ENCODE measurements around the gene SEC14L1. TPM values are rescaled to one million over a fixed set of nuclear protein-coding genes. Genes with fewer than 3 reads are reported as not detected.

The SEC14L1 gene
- total RNA-seq, 4 donors from 2014 or later, result 18.2 to 187 (median 46.5) TPM

DNA sequence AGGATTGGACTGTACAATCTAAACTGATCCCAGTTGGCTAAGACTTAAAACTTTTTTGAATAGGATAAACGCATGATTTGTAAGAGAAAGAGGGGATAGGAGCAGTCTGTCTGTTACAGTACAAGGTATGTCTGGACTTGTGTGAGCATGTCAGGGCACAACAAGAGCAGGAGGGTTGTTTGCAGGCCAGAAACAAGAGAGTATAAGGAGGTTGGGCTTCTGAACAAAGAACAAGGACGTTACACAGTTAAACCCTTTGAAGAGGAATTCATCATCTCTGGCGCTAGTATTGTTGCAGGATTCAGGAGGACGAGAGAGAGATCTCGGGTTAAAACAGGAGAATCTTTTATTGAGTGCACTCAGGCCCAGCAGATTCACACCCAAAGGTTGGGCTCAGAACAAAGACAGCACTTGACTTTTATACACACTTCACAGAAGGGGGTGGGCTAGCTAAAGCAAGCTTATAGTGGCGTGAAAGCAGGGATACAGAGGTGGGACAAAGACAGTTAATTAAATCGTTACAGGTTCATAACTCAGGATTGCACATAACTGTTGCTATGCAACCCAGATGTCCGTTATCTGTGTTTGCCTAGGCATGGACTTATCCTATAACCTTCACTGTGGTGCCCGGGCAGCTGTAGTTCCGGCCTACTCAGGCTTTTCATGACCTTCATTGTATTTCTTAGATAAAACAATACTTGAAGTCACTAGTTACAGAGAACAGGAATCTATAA is 34.3 kb downstream of the SEC14L1 start:
- Histone ChIP-seq H3K27ac (no peak overlapping the region), H3K4me1 (no peaks in the 10 kb centered on the region), H3K4me3 (no peak overlapping the region), H3K36me3 (peaks cover 0 to 11% (median 0%) of the 10 kb centered on the region in 3 donors), H3K9me3 (peaks cover 0 to 21% (median 6%) of the 10 kb centered on the region in 4 donors), H3K27me3 (no peaks in the 10 kb centered on the region)
- TF ChIP-seq POLR2A (IDR thresholded peaks at IDR 0.05), result no peak
- TF ChIP-seq, protein P1, sequence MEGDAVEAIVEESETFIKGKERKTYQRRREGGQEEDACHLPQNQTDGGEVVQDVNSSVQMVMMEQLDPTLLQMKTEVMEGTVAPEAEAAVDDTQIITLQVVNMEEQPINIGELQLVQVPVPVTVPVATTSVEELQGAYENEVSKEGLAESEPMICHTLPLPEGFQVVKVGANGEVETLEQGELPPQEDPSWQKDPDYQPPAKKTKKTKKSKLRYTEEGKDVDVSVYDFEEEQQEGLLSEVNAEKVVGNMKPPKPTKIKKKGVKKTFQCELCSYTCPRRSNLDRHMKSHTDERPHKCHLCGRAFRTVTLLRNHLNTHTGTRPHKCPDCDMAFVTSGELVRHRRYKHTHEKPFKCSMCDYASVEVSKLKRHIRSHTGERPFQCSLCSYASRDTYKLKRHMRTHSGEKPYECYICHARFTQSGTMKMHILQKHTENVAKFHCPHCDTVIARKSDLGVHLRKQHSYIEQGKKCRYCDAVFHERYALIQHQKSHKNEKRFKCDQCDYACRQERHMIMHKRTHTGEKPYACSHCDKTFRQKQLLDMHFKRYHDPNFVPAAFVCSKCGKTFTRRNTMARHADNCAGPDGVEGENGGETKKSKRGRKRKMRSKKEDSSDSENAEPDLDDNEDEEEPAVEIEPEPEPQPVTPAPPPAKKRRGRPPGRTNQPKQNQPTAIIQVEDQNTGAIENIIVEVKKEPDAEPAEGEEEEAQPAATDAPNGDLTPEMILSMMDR (IDR thresholded peaks at IDR 0.05), result no peak
- no peak for DNase-seq

DNA sequence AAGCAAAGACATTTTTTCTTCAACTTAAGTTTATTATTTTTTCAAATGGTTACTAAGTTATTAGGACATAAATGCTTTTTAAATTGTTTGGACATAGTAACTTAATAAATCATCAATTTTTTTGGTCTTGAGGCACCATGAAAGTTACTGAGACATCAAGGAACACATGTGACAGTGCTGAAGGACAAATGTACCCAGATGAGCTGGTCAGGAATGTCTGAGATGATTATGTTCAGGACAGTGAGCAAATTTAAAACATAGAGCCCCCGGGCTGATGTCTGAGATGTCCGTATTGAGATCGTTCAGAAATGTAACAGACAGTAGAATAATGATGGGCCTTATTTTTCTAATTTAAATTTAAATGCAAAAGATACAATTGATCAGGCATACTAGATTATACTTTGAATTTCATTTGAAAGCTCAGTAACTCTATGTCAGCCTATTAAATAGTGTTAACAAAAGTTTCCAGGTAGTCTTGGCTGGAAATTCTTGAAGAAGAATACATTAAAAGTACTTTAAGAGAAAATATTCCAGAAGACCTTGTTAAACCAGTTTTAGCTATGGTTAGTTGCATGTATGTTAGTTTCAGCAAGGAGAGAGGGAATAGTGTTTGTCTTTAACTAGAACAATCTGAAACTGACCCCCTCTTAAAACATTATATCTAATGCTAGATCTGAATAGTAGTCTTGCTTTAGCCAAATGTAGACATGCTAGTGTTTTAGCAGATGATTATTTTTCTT is 36.4 kb downstream of the SEC14L1 start:
- Histone ChIP-seq H3K27me3 (no peaks in the 10 kb centered on the region), H3K4me1 (peaks cover 0 to 4% (median 0%) of the 10 kb centered on the region in 4 donors), H3K9me3 (peaks cover 0 to 21% (median 6%) of the 10 kb centered on the region in 4 donors), H3K4me3 (no peak overlapping the region), H3K36me3 (peaks cover 0 to 11% (median 0%) of the 10 kb centered on the region in 3 donors), H3K27ac (no peak overlapping the region)
- DNase-seq, result no peak
- no peak for TF ChIP-seq POLR2A (IDR thresholded peaks at IDR 0.05)
- TF ChIP-seq, protein P1 (IDR thresholded peaks at IDR 0.05), result no peak

DNA sequence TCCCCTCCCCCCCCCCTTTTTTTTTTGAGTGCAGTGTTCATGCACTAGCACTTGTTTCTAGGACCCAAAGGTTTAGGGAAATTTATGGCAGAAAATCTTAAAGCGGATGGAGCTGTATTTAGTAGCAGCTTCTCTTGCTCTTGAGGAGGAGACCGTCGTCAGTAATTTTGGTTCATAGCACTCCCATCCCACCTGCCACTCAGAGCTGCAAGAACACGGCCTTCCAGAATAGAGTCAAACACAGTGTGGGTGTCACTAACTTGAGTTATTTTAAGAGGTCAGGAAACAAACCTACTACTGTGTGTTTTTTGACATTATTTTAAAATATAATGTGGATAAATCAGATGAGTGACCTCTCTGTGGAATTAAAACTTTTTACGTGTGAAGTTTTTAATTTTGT is 37.3 kb downstream of the SEC14L1 start:
- no peak for DNase-seq
- TF ChIP-seq POLR2A (IDR thresholded peaks at IDR 0.05), result no peak
- TF ChIP-seq, protein P1 (IDR thresholded peaks at IDR 0.05), result no peak
- Histone ChIP-seq H3K27ac (no peak overlapping the region), H3K27me3 (no peaks in the 10 kb centered on the region), H3K9me3 (peaks cover 0 to 20% (median 6%) of the 10 kb centered on the region in 4 donors), H3K36me3 (peaks cover 0 to 11% (median 0%) of the 10 kb centered on the region in 3 donors), H3K4me3 (no peak overlapping the region), H3K4me1 (peaks cover 0 to 8% (median 3%) of the 10 kb centered on the region in 4 donors)

DNA sequence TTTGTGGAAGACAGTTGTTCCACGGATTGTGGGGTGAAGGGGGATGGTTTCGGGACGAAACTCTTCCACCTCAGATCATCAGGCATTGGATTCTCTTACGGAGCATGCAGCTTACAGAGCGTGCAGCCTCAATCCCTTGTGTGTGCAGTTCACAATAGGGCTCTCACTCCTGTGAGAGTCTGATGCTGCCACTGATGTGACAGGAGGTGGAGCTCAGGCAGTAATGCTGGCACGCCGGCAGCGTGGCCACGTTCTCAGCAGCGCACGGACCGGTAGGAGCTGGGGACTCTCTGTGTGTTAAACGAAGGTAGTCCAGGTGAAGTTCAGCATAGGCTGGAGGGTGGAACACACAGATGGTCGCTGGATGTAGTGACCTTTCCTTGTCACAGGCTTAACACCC is 37.8 kb downstream of the SEC14L1 start:
- Histone ChIP-seq H3K27ac (no peak overlapping the region), H3K9me3 (peaks cover 0 to 15% (median 6%) of the 10 kb centered on the region in 4 donors), H3K4me3 (no peak overlapping the region), H3K27me3 (no peaks in the 10 kb centered on the region), H3K36me3 (peaks cover 0 to 11% (median 0%) of the 10 kb centered on the region in 3 donors), H3K4me1 (peaks cover 0 to 8% (median 3%) of the 10 kb centered on the region in 4 donors)
- DNase-seq, result no peak
- TF ChIP-seq, protein P1 (IDR thresholded peaks at IDR 0.05), result no peak
- no peak for TF ChIP-seq POLR2A (IDR thresholded peaks at IDR 0.05)

DNA sequence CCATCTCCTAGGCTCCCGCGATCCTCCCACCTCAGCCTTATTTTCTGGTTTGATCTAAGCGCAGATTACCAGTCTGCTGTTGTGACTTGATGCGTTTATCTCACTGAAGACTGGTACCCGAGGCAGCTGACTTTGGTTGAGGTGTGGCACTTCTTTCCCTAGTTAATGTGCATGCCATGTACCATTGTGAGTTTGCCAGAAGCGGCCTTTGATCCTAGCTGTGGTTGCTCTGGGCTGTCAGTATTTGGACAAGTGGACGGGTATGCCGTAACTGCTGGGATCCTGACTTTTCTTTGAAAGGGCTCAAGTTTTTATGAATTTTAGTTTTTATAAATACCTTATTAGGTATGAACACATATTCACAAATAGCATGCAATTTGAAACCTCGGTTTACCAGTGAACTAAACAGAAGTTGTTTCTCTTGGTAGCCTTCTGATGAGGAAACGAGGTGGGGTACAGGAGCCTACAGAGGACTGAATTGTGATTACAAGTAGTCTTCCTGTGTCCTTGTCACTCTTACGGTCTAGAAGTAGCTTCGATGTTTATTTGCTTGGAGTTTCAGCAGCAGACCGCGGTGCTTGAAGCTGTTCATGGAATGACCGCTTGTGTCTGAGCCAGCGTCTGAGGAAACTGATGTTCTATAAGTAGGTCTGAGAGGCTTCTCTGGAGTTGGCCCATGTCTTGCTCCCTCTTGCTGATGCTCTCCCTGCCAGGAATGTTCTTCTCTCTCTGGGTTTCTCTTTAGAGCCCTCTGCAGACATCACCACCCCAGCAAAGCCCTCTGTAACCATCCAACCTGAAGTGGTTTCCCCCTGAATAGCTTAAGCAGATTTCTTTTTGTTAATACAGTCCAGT is 40.0 kb downstream of the SEC14L1 start:
- no peaks in the 10 kb centered on the region for H3K9me3 ChIP-seq
- H3K27me3 ChIP-seq, result no peaks in the 10 kb centered on the region
- TF ChIP-seq POLR2A (IDR thresholded peaks at IDR 0.05), result no peak
- TF ChIP-seq, protein P1 (IDR thresholded peaks at IDR 0.05), result no peak
- no peak overlapping the region for H3K27ac ChIP-seq
- no peaks in the 10 kb centered on the region for H3K36me3 ChIP-seq
- H3K4me1 ChIP-seq, result peaks cover 0 to 8% (median 3%) of the 10 kb centered on the region in 4 donors
- no peak for DNase-seq
- H3K4me3 ChIP-seq, result no peak overlapping the region
